Measurements from ENCODE around the gene SLC22A16. TPM values are rescaled to one million over a fixed set of nuclear protein-coding genes. Genes with fewer than 3 reads are reported as not detected.

The SLC22A16 gene
- total and polyA plus RNA-seq, 2 of the 8 experiments (the other 6 are each of a cell fraction or from before 2014, with no cell fraction given) = not detected

DNA sequence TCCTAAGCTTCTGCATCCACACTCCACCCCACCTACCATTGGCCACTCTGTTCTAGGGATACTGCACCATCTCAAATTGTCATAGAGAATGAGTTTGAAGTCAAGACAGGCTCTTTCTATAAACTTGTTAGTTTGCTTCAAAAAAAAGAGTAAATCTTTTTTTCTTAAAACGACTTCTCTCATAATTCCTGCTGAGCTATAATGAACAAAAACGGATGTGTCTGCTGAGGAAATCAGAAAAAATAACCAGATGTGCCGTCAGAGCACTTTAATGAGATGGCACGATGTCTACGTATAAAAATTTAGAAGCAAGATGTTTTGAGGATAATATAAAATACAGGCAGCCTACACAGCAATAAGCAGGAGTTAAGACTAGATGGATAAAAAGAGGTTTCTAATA lies 37.1 kb downstream of the SLC22A16 start:
- TF ChIP-seq ZNF274 (IDR thresholded peaks at IDR 0.05; ENCODE audit: borderline replicate concordance, extremely low read depth, low read length) = no peak
- TF ChIP-seq NRF1 (IDR thresholded peaks at IDR 0.05; ENCODE audit: low read depth, low read length) = no peak
- no peak for TF ChIP-seq RBBP5 (IDR thresholded peaks at IDR 0.05; ENCODE audit: borderline replicate concordance, low read depth, low read length)
- no peak for TF ChIP-seq JUN (IDR thresholded peaks at IDR 0.05; ENCODE audit: low read depth, low read length)
- no peak for TF ChIP-seq KDM4A (IDR thresholded peaks at IDR 0.05; ENCODE audit: low read depth, low read length, severe bottlenecking)
- TF ChIP-seq, protein P1, sequence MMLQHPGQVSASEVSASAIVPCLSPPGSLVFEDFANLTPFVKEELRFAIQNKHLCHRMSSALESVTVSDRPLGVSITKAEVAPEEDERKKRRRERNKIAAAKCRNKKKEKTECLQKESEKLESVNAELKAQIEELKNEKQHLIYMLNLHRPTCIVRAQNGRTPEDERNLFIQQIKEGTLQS (IDR thresholded peaks at IDR 0.05; ENCODE audit: insufficient read depth, low read depth, low read length) = no peak
- no peak for TF ChIP-seq SP4 (IDR thresholded peaks at IDR 0.05; ENCODE audit: low read length)
- TF ChIP-seq BACH1 (IDR thresholded peaks at IDR 0.05; ENCODE audit: low read length) = no peak
- no peak for TF ChIP-seq SIN3A (conservative IDR thresholded peaks at IDR 0.05 in 1 of 2, IDR thresholded peaks at IDR 0.05 in 1 of 2; ENCODE audit: low read depth in 1 of 2, low read length in 2 of 2)
- TF ChIP-seq SP2 (IDR thresholded peaks at IDR 0.05; ENCODE audit: low read length) = no peak
- TF ChIP-seq TBP (IDR thresholded peaks at IDR 0.05; ENCODE audit: low read depth, low read length) = no peak
- TF ChIP-seq CEBPB (IDR thresholded peaks at IDR 0.05; ENCODE audit: low read depth, low read length) = no peak
- TF ChIP-seq SAP30 (IDR thresholded peaks at IDR 0.05; ENCODE audit: insufficient read depth, insufficient replicate concordance, low read length) = no peak
- TF ChIP-seq SP1 (IDR thresholded peaks at IDR 0.05; ENCODE audit: low read depth, low read length) = no peak
- TF ChIP-seq YY1 (IDR thresholded peaks at IDR 0.05; ENCODE audit: low read depth, low read length) = no peak
- H3K56ac ChIP-seq (replicated peaks; ENCODE audit: insufficient read length, low read depth, low read length) = no peak overlapping the region
- no peak overlapping the region for H4K91ac ChIP-seq (replicated peaks; ENCODE audit: insufficient read length, low read length)
- 71% methylated on average over 5 of the region's 5 CpGs; no CpG with 5 or more reads in 1 of the 2 experiments for WGBS, 2 experiments (ENCODE audit: extremely low coverage in 1 of 2, insufficient coverage in 1 of 2, insufficient read length in 1 of 2, insufficient replicate concordance in 2 of 2, low coverage in 1 of 2, low lambda C conversion rate in 2 of 2, missing lambda C conversion rate in 1 of 2)
- no peak overlapping the region for H4K5ac ChIP-seq (ENCODE audit: insufficient read length, low read depth, low read length)
- no peak overlapping the region for H3K4ac ChIP-seq (replicated peaks; ENCODE audit: insufficient read length, low read depth, low read length)
- FAIRE-seq = no peak
- H3K4me2 ChIP-seq (ENCODE audit: insufficient read depth in 1 of 2, low read depth in 2 of 2, low read length in 2 of 2) = no peak overlapping the region
- H4K20me1 ChIP-seq (replicated peaks in 1 of 2; ENCODE audit: control insufficient read depth in 1 of 2, insufficient read depth in 2 of 2, low read length in 2 of 2) = no peaks in the 10 kb centered on the region
- no peak overlapping the region for H2AFZ ChIP-seq (ENCODE audit: low read length)
- DNase-seq (ENCODE audit: low read depth in 1 of 2, low spot score in 2 of 2) = no peak
- no peak overlapping the region for H2BK120ac ChIP-seq (replicated peaks; ENCODE audit: low read depth, low read length)
- H3K18ac ChIP-seq (ENCODE audit: extremely low read depth, low read length) = no peak overlapping the region
- H3K9me3 ChIP-seq (ENCODE audit: insufficient read depth in 2 of 2, low read depth in 1 of 2, low read length in 1 of 2) = no peaks in the 10 kb centered on the region
- POLR2A ChIA-PET (ENCODE audit: partially characterized antibody) = no interaction called here
- H3K27me3 ChIP-seq (replicated peaks in 1 of 4; ENCODE audit: control insufficient read depth in 3 of 4, extremely low read depth in 1 of 4, insufficient read depth in 3 of 4, low read length in 3 of 4) = no peaks in the 10 kb centered on the region
- no peaks in the 10 kb centered on the region for H3K23me2 ChIP-seq (ENCODE audit: low read depth, low read length)
- H3K4me3 ChIP-seq (ENCODE audit: extremely low read depth in 1 of 4, insufficient read depth in 2 of 4, low read depth in 3 of 4, low read length in 4 of 4) = no peak overlapping the region
- CTCF ChIA-PET (ENCODE audit: partially characterized antibody) = no interaction called here
- H2BK15ac ChIP-seq (ENCODE audit: low read length) = no peak overlapping the region
- no peaks in the 10 kb centered on the region for H3K79me1 ChIP-seq (ENCODE audit: low read depth, low read length)
- H3K23ac ChIP-seq (ENCODE audit: insufficient read length) = no peak overlapping the region
- H3K79me2 ChIP-seq (ENCODE audit: control insufficient read depth in 1 of 2, insufficient read depth in 2 of 2, low read length in 2 of 2) = no peaks in the 10 kb centered on the region
- H3K36me3 ChIP-seq (ENCODE audit: control insufficient read depth in 2 of 4, insufficient read depth in 4 of 4, low read length in 3 of 4) = no peaks in the 10 kb centered on the region
- H3K4me1 ChIP-seq (replicated peaks in 1 of 4; ENCODE audit: control insufficient read depth in 3 of 4, insufficient read depth in 4 of 4, low read length in 3 of 4) = no peaks in the 10 kb centered on the region
- no peak overlapping the region for H2BK12ac ChIP-seq (ENCODE audit: low read depth, low read length)
- no peak overlapping the region for H2BK5ac ChIP-seq (ENCODE audit: low read depth, low read length)
- no peak overlapping the region for H3K27ac ChIP-seq (ENCODE audit: low read depth, low read length)
- H3K14ac ChIP-seq (ENCODE audit: insufficient read length) = no peak overlapping the region
- H3K9ac ChIP-seq (replicated peaks in 1 of 4; ENCODE audit: extremely low read depth in 1 of 4, low read depth in 3 of 4, low read length in 3 of 4) = no peak overlapping the region
- H4K8ac ChIP-seq (ENCODE audit: extremely low read depth, insufficient read depth, low read length) = no peak overlapping the region
- no peak overlapping the region for H2AK5ac ChIP-seq (ENCODE audit: low read depth, low read length)
- H2BK20ac ChIP-seq (ENCODE audit: low read length) = no peak overlapping the region
